ENCODE data around the gene CRYGD.
"Not testable (repeated sequence)": the region's sequence is repeated elsewhere in the genome, so short reads cannot be mapped to it uniquely, and the experiment has no call there.

Gene CRYGD

GRCh38 chr2:208124013-208124715 lies at the start of gene CRYGD:
Gene CRYGD (minus strand): TSS chr2:208124524. CDS start chr2:208124473, 51 bp downstream.
- peak in 1 of 2 donors; percentile 9 for DNase-seq

- no peak for DNase-seq
These were observed 47.8 kb upstream of the CRYGD start for GRCh38 chr2:208172125-208172524.

GRCh38 chr2:208164951-208165755 lies 40.8 kb upstream of the CRYGD start:
- DNase-seq: no peak

GRCh38 chr2:208163489-208163888 lies 39.2 kb upstream of the CRYGD start, which contains the start of gene CRYGA:
Gene CRYGA (minus strand): TSS chr2:208163589. CDS start chr2:208163556, 33 bp downstream.
- no peak for DNase-seq

- no peak for DNase-seq
These were observed 32.1 kb upstream of the CRYGD start for GRCh38 chr2:208156439-208156838.

GRCh38 chr2:208153156-208153555 lies 28.8 kb upstream of the CRYGD start:
- DNase-seq: no peak

- no peak for DNase-seq
These were observed 26.6 kb upstream of the CRYGD start for GRCh38 chr2:208150956-208151355.

DNA sequence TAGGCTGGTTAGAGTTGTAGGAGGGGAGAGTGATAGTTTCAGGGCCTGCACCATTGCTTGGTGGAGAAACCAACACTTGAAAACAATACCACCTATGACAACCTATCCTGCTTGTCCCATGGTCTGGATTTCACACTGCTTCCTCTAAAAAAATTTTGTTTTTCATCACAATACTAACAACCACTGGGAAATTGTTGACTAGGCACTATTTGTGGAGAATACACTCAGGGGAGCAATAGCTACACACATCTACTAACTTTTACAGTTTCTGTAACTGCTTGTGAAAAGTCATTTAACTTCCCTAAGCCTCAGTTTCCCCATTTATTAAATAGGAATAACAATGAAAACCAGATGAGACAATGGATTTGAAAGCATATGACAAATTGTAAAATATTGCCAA lies 25.8 kb upstream of the CRYGD start:
- no peak for DNase-seq

GRCh38 chr2:208148803-208149202 lies 24.5 kb upstream of the CRYGD start:
- DNase-seq: no peak

- DNase-seq: no peak
These were observed 23.4 kb upstream of the CRYGD start for GRCh38 chr2:208147759-208148158.

DNA sequence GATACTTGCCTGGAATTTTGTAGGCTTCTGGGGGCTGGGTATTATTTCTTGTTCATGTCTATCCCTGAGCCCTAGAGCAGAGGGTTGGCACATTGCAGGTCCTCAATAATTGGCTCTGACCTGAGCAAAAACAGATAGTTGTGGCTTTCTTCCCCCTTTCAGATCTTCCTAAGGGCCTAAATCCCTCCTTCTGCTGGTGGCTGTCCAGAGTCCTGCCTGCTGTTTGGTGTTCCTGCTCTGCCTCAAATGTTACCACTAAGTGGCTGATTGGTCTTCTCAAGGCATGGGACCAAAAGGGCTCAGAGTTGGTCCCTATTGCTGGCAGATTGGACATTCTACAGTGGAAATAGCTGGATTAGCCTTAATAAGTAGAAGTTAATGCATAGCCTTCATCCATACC lies 22.7 kb upstream of the CRYGD start:
- DNase-seq: no peak

DNA sequence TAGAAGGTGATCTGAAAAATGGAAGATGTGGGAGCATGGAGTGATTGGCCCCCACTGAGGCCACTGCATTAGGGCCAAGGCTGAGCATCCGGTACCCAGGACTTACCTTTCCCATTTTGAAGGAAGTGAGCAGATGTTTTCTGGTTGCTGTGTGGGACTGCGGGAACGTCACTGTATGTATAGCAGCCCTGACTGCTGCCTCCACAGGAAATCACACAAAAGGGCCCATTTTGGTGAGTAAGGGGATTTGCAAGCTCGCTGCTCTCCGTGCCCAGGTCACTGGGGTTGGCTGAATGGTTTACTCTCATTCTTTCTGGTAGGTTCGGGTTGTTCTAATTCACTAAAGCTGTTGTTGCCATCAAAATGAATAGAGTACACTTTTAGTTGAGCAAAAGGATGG lies 21.7 kb upstream of the CRYGD start, which contains the start of gene CRYGB:
CRYGB (minus strand) TSS at position 153 of the 400 bp plus-strand sequence; CDS start at position 115, 38 bp downstream.
- DNase-seq: no peak

DNA sequence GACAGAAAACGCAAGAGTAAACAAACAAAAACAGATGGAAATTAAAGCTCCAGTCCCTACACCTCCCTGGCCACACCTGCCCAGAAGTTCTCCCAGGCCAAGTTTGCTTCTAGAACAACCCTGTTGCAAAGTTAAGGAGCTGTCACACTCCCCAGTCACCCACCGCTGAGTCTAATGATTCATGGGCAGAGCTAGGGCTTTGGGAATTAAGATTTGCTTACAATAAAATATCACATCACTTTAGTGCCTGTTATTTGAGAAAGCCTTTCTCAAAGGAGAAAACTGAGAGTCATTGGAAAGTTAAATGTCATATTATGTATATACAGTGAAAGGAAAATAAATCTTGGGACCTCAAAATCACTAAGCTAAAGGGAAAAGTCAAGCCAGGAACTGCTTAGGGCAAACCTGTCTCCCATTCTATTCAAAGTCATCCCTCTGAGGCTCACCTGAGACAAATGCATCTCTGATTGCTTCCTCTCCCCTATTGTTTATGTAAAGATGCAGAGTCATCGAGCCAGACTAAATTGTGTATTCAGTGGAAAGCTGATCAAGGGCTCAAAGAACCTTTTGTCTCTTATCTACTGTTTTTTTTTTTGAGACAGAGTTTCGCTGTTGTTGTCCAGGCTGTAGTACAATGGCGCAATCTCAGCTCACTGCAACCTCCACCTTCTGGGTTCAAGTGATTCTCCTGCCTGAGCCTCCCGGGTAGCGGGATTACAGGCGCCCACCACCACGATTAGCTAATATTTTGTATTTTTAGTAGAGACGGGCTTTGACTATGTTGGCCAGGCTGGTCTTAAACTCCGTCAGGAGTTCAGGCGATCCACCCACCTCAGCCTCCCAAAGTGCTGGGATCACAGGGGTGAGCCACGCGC lies 18.8 kb upstream of the CRYGD start:
- DNase-seq: no peak

DNA sequence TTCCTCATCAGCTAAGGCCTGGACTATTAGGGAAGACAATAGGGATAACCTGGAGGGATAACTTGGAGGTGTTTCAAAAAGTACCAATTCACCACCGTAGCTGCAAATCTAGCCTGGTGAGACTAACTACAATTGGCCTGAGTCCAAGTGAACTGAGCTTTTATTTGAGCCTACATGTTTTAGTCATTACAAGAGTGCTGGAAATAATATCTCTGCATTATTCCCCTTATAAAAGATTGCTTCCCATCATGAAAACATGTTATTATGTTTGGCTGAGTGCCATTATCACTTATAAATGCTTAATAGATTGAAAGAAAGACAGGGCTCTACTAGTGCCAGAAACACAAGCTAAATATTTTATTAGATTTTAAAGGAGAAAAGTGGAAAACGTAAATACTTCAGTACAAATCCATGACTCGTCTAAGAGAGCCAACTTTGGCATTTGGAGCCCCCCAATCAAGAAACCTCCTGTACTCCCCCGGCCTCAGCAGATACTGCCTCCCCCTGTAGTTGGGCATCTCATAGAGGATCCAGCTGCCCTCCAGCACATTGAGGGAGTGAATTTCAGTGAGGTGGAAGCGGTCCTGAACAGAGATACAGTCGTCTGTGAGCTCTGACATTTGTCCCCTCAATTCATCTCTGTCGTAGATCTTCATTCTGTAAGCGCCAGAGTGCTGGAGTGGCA lies 18.1 kb upstream of the CRYGD start:
- DNase-seq: no peak

- DNase-seq: no peak
These were observed 15.1 kb upstream of the CRYGD start for GRCh38 chr2:208139447-208139846.

- not testable (repeated sequence) for DNase-seq
These were observed 14.0 kb upstream of the CRYGD start for GRCh38 chr2:208138334-208138733.

- no peak for DNase-seq
These were observed 12.4 kb upstream of the CRYGD start for GRCh38 chr2:208136716-208137094.

- no peak for DNase-seq
These were observed 11.7 kb upstream of the CRYGD start for GRCh38 chr2:208135794-208136715.

- DNase-seq: no peak
These were observed 10.7 kb upstream of the CRYGD start for GRCh38 chr2:208134928-208135586.

DNA sequence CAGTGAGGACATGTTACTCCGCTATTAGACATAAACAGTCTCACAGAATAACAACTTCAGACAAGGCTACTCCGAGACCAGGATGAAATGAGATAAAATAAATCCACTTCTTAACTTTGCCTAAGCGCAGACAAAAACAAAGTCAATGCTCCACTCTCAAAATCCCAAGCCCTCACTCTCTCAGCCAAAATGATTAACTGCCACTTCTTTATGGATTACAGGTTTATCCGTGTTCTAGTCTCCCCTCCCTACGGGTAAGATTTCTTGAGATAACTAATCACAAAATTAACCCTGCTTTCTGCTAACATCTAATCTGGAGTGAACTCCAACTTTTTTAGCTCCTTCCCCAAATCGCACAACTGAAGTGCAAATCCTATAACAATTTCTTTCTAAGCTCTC lies 6.4 kb upstream of the CRYGD start:
- DNase-seq: no peak

Data from stimulated activated CD4-positive, alpha-beta T cell treated with anti-CD3 and anti-CD28 coated beads, Interleukin-2, amount 100 ng/mL, for 24 hours (primary cell).